Peyer's patch (tissue), 4 donors: ENCODE measurements around the gene OSCP1.

ENCODE experiments used
- POLR2A ChIP-seq, 2 donors: fragments of 450-650 bp; IDR thresholded peaks; one replicate each; pipeline ENCODE4 v1.5.1; 2017; ENCODE audit warnings: antibody characterized with exemption in 2 of 2, mild to moderate bottlenecking in 2 of 2, moderate library complexity in 2 of 2
- TF ChIP-seq, protein P1 (sequence below), 6 experiments: fragments of 450-650 bp in 4 of 6; fragments of 200-600 bp in 2 of 6; sonication (generic) in 1 of 6; IDR thresholded peaks; one replicate each; pipeline ENCODE4 v1.5.1; 2017 to 2019; ENCODE audit warnings: antibody characterized with exemption in 6 of 6, mild to moderate bottlenecking in 3 of 6, moderate library complexity in 1 of 6

DNA sequence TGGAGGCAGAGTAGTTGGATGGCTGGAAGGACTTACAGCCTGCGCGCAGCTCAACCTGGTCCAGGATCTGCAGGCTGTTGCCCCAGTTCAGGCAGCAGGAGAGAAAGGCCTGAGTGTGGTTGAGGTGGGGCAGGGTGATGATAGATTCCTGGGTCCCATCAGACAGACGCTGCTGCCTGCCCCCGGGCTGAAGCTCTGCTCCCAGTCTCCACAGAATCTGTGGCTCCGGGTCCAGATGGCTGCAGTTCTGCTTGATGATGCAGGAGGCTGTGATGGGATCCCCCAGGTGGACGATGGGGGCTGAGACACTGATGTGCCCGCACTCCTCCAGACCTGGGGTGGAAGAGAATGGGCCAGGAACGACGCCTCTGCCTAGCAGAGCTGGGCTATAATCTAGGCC is 25.1 kb upstream of the OSCP1 start:
- TF ChIP-seq, protein P1, sequence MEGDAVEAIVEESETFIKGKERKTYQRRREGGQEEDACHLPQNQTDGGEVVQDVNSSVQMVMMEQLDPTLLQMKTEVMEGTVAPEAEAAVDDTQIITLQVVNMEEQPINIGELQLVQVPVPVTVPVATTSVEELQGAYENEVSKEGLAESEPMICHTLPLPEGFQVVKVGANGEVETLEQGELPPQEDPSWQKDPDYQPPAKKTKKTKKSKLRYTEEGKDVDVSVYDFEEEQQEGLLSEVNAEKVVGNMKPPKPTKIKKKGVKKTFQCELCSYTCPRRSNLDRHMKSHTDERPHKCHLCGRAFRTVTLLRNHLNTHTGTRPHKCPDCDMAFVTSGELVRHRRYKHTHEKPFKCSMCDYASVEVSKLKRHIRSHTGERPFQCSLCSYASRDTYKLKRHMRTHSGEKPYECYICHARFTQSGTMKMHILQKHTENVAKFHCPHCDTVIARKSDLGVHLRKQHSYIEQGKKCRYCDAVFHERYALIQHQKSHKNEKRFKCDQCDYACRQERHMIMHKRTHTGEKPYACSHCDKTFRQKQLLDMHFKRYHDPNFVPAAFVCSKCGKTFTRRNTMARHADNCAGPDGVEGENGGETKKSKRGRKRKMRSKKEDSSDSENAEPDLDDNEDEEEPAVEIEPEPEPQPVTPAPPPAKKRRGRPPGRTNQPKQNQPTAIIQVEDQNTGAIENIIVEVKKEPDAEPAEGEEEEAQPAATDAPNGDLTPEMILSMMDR (IDR thresholded peaks at IDR 0.05), result no peak
- no peak for TF ChIP-seq POLR2A (IDR thresholded peaks at IDR 0.05)
